H1 (cell line): ENCODE results near the gene PLN. TPM values are rescaled to one million over a fixed set of nuclear protein-coding genes. Genes with fewer than 3 reads are reported as not detected.

ENCODE experiments used
- EP300 ChIP-seq, 2 experiments: IDR thresholded peaks; 1 replicate in 1 of 2; 2 replicates in 1 of 2; pipeline ENCODE4 v1.6.1; 2011 to 2012; ENCODE audit warnings: low read depth in 2 of 2, low read length in 2 of 2, mild to moderate bottlenecking in 2 of 2, borderline replicate concordance in 1 of 2, inconsistent platforms in 1 of 2, moderate library complexity in 1 of 2
- JUN ChIP-seq: IDR thresholded peaks from 2 replicates; pipeline ENCODE4 v1.6.1; 2011; ENCODE audit warnings: low read depth, mild to moderate bottlenecking, improper control_type of control experiment, low read length
- JUND ChIP-seq: IDR thresholded peaks from 2 replicates; pipeline ENCODE4 v1.6.1; 2011; ENCODE audit warnings: mild to moderate bottlenecking, improper control_type of control experiment, low read length
- KDM4A ChIP-seq: IDR thresholded peaks from one replicate; pipeline ENCODE4 v1.7.1; 2012; ENCODE audit warnings: low read depth, mild to moderate bottlenecking, moderate library complexity, low read length, inconsistent platforms; ENCODE audit not compliant: severe bottlenecking
- MAX ChIP-seq: IDR thresholded peaks from 2 replicates; pipeline ENCODE4 v1.6.1; 2012; ENCODE audit warnings: inconsistent platforms
- SIN3A ChIP-seq, 2 experiments: IDR thresholded peaks in 1 of 2; conservative IDR thresholded peaks in 1 of 2; 2 replicates each; pipeline ENCODE4 v1.6.1; 2011 to 2012; ENCODE audit warnings: low read length in 2 of 2, improper control_type of control experiment in 1 of 2, low read depth in 1 of 2, mild to moderate bottlenecking in 1 of 2
- polyA plus RNA-seq, 7 experiments: library from polyadenylated mRNA; depleted of rRNA in 3 of 7; stranded (reverse) in 5 of 7; unstranded in 2 of 7; fragments of >200 nt in 5 of 7; fragments of 200-250 nt in 2 of 7; gene quantifications; 1 replicate in 5 of 7; 2 replicates in 1 of 7; 4 replicates in 1 of 7; pipeline versions ENCODE4 v1.2.1 to v1.2.3, GENCODE V29; 2011 to 2013; ENCODE audit warnings: missing spikeins in 2 of 7, mixed read lengths in 2 of 7
- total RNA-seq: library from RNA; stranded (reverse); fragmentation: NEBNext Ultra II Directional; extraction: Animal tissue kit (Norgen Biotek cat#: 25700); gene quantifications from 2 replicates; pipeline ENCODE4 v1.2.1, GENCODE V29; 2021

PLN gene
- total and polyA plus RNA-seq, 2 of the 8 experiments (the other 6 are each of a cell fraction or from before 2014, with no cell fraction given) = not detected

DNA sequence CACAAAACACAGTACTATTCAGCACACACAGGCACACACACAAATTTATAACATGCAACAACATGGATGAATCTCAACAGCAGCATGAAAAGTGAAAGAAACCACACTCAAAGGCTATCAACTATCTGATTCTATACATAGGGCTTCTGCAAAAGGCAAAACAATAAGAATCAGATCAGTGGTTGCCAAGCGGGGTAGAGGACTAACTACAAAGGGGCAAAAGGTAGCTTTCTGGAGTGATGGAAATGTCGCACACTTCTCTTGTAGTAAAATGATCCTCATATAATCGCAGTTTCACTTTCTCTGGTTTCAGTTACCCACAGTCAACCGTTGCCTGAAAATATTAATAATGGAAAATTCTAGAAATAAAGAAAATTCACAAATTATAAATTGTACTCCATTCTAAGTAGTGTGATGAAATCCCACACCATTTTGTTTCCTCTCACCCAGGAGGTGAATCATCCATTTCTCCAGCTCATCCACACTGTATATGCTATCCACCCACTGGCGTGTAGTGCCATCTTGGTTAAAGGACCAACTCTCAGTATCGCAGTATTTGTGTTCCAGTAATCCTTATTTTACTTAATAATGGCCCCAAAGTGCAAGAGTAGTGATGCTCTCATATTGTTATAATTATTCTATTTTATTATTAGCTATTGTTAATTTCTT, 12.8 kb upstream of the PLN start (continued):
- TF ChIP-seq SIN3A (conservative IDR thresholded peaks at IDR 0.05 in 1 of 2, IDR thresholded peaks at IDR 0.05 in 1 of 2; ENCODE audit: low read depth in 1 of 2, low read length in 2 of 2) = no peak
- no peak for TF ChIP-seq MAX
- TF ChIP-seq KDM4A = no peak
- TF ChIP-seq JUN = no peak
- TF ChIP-seq EP300 (IDR thresholded peaks at IDR 0.05; ENCODE audit: borderline replicate concordance in 1 of 2, low read depth in 2 of 2, low read length in 2 of 2) = no peak
- no peak for TF ChIP-seq JUND
